ENCODE results near the gene SIX4. TPM values are rescaled to one million over a fixed set of nuclear protein-coding genes. Genes with fewer than 3 reads are reported as not detected.

The SIX4 gene
- total and polyA plus RNA-seq, 2 donors (not counting 1 experiment from before 2014, with no cell fraction given) = not detected

DNA sequence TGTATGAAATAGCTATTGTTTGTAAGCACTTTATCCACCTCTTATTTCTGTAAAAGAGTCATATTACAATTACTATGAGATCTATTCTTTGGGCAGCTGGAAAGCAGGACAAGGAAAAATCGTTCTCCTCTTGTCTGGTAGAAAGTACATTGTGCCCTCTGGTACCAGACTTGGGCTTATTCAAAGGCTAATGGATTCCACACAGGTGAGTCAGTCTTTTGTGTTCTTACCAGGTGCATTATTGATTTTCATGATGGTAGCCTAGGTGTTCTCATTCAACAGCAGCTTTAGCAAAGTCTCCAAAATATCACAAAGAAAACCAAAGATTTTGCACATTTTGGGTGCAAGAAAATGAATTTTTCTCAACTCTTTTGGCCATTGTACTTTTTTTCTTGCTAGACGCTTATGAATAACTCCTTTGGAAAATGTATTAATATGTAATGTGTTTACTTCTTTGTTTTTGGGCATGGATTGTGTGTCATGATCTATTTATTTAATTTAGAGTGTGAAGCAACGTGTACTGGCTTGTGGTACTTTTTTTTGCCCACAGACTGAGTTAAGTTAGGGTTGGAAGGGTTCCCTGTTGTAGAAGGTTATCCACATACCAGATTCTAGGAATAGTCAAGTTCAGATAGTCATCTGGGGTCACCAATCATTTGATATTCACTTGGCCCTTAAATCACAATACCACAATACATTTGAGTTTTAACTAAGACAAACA is 36.7 kb upstream of the SIX4 start:
- H2AFZ ChIP-seq (ENCODE audit: insufficient read depth, low read depth, low read length, poor library complexity, severe bottlenecking) = no peak overlapping the region

DNA sequence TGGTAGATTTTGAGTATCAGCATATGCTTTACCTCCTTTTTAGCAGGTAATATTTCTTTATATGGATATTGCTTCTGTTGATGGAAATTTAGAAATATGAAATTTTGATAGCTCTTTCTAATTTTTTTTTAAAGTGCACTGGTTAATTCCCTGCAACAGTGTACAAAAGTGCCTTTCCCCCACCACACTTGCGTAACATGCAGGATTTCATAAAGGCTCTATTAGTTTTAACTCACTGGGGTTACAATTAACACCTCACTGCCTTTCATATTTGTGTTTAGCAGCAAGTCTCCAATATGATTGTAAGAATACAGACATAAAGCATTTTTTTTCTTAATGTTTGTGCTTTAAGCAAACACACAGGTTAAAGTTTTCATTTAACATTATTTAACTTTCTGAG is 36.1 kb upstream of the SIX4 start:
- Histone ChIP-seq H4K20me1 (ENCODE audit: control insufficient read depth, insufficient read depth, low read length, poor library complexity, severe bottlenecking) (peaks cover 48% of the 10 kb centered on the region), H3K36me3 (replicated peaks in 1 of 2; ENCODE audit: control extremely low read depth in 1 of 2, control insufficient read depth in 1 of 2, extremely low read depth in 1 of 2, insufficient read depth in 2 of 2, low read length in 1 of 2) (no peaks in the 10 kb centered on the region), H2AFZ (ENCODE audit: insufficient read depth, low read depth, low read length, poor library complexity, severe bottlenecking) (no peak overlapping the region), H3K4me2 (replicated peaks; ENCODE audit: low read depth, low read length, poor library complexity, severe bottlenecking) (no peak overlapping the region), H3K9ac (ENCODE audit: low read length) (no peak overlapping the region), H3K4me3 (ENCODE audit: control extremely low read depth in 1 of 5, extremely low read depth in 1 of 5, insufficient read depth in 1 of 5, low read depth in 2 of 5, low read length in 4 of 5) (no peak overlapping the region), H3K79me2 (ENCODE audit: control insufficient read depth, insufficient read depth, low read length) (peaks cover 75% of the 10 kb centered on the region), H3K4me1 (ENCODE audit: control insufficient read depth in 2 of 2, insufficient read depth in 2 of 2, low read length in 2 of 2) (peaks cover 11 to 14% of the 10 kb centered on the region in 2 donors), H3K27ac (ENCODE audit: low read length in 2 of 2) (no peak overlapping the region), H3K27me3 (replicated peaks in 1 of 4; ENCODE audit: control extremely low read depth in 1 of 4, control insufficient read depth in 3 of 4, insufficient read depth in 4 of 4, low read length in 3 of 4) (no peaks in the 10 kb centered on the region), H3K9me3 (ENCODE audit: control extremely low read depth in 1 of 3, control insufficient read depth in 2 of 3, insufficient read depth in 1 of 3, low read length in 2 of 3) (no peaks in the 10 kb centered on the region)
- intact Hi-C loops (cut with micrococcal nuclease) = no loop called here
- Mint-ChIP-seq H3K9me3 (ENCODE audit: insufficient read depth) (no peaks in the 10 kb centered on the region), H3K27ac (no peak overlapping the region), H3K27me3 (no peaks in the 10 kb centered on the region), H3K4me1 (peaks cover 21% of the 10 kb centered on the region), H3K4me3 (no peak overlapping the region)
- no CpG with 5 or more reads among the region's 1 CpG for WGBS (ENCODE audit: insufficient coverage)
- ATAC-seq (ENCODE audit: low read depth) (no peak), DNase-seq (no peak)
- no peak for TF ChIP-seq EZH2 (IDR thresholded peaks at IDR 0.05; ENCODE audit: borderline replicate concordance, insufficient read depth, low read depth, low read length, poor library complexity, severe bottlenecking)
- TF ChIP-seq, protein P1, sequence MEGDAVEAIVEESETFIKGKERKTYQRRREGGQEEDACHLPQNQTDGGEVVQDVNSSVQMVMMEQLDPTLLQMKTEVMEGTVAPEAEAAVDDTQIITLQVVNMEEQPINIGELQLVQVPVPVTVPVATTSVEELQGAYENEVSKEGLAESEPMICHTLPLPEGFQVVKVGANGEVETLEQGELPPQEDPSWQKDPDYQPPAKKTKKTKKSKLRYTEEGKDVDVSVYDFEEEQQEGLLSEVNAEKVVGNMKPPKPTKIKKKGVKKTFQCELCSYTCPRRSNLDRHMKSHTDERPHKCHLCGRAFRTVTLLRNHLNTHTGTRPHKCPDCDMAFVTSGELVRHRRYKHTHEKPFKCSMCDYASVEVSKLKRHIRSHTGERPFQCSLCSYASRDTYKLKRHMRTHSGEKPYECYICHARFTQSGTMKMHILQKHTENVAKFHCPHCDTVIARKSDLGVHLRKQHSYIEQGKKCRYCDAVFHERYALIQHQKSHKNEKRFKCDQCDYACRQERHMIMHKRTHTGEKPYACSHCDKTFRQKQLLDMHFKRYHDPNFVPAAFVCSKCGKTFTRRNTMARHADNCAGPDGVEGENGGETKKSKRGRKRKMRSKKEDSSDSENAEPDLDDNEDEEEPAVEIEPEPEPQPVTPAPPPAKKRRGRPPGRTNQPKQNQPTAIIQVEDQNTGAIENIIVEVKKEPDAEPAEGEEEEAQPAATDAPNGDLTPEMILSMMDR (IDR thresholded peaks at IDR 0.05) = no peak
- CTCF ChIA-PET = interaction anchor here (1.2 kb wide), 1 partner anchor 16 kb away, joined by 3 read pairs; no protein-coding TSS in a partner anchor
- POLR2A ChIA-PET = no interaction called here

More for the DNA sequence above, 36.7 kb upstream of the SIX4 start:
- intact Hi-C loops (cut with micrococcal nuclease) = no loop called here
- H3K4me1 ChIP-seq (ENCODE audit: control insufficient read depth in 2 of 2, insufficient read depth in 2 of 2, low read length in 2 of 2) = peaks cover 11 to 14% of the 10 kb centered on the region in 2 donors
- H3K4me3 ChIP-seq (ENCODE audit: control extremely low read depth in 1 of 5, extremely low read depth in 1 of 5, insufficient read depth in 1 of 5, low read depth in 2 of 5, low read length in 4 of 5) = no peak overlapping the region
- Mint-ChIP-seq H3K4me1 (peaks cover 21% of the 10 kb centered on the region), H3K27me3 (no peaks in the 10 kb centered on the region), H3K9me3 (ENCODE audit: insufficient read depth) (no peaks in the 10 kb centered on the region), H3K27ac (no peak overlapping the region), H3K4me3 (no peak overlapping the region)
- CTCF ChIA-PET = interaction anchor here (1.2 kb wide), 1 partner anchor 15 kb away, joined by 3 read pairs; no protein-coding TSS in a partner anchor
- H3K79me2 ChIP-seq (ENCODE audit: control insufficient read depth, insufficient read depth, low read length) = peaks cover 69% of the 10 kb centered on the region
- no peak overlapping the region for H3K27ac ChIP-seq (ENCODE audit: low read length in 2 of 2)
- 100% methylated on average over 1 of the region's 3 CpGs for WGBS (ENCODE audit: insufficient coverage)
- DNase-seq = no peak
- no peaks in the 10 kb centered on the region for H3K36me3 ChIP-seq (replicated peaks in 1 of 2; ENCODE audit: control extremely low read depth in 1 of 2, control insufficient read depth in 1 of 2, extremely low read depth in 1 of 2, insufficient read depth in 2 of 2, low read length in 1 of 2)
- no peak for ATAC-seq (ENCODE audit: low read depth)
- no peak overlapping the region for H3K4me2 ChIP-seq (replicated peaks; ENCODE audit: low read depth, low read length, poor library complexity, severe bottlenecking)
- POLR2A ChIA-PET = no interaction called here
- H4K20me1 ChIP-seq (ENCODE audit: control insufficient read depth, insufficient read depth, low read length, poor library complexity, severe bottlenecking) = peaks cover 43% of the 10 kb centered on the region
- no peaks in the 10 kb centered on the region for H3K27me3 ChIP-seq (replicated peaks in 1 of 4; ENCODE audit: control extremely low read depth in 1 of 4, control insufficient read depth in 3 of 4, insufficient read depth in 4 of 4, low read length in 3 of 4)
- TF ChIP-seq, protein P1 (IDR thresholded peaks at IDR 0.05) = no peak
- TF ChIP-seq EZH2 (IDR thresholded peaks at IDR 0.05; ENCODE audit: borderline replicate concordance, insufficient read depth, low read depth, low read length, poor library complexity, severe bottlenecking) = no peak
- H3K9me3 ChIP-seq (ENCODE audit: control extremely low read depth in 1 of 3, control insufficient read depth in 2 of 3, insufficient read depth in 1 of 3, low read length in 2 of 3) = no peaks in the 10 kb centered on the region
- no peak overlapping the region for H3K9ac ChIP-seq (ENCODE audit: low read length)

Measured in B cell (primary cell).